GM21529 (cell line): ENCODE measurements around the gene FAM111B.
"Not testable (repeated sequence)": the region's sequence is repeated elsewhere in the genome, so short reads cannot be mapped to it uniquely, and the experiment has no call there.

Experiments
- ATAC-seq: cut with Tn5 transposase; IDR thresholded peaks from one replicate; pipeline ENCODE4 v1.9.1; 2021; ENCODE audit not compliant: unreplicated experiment

Gene FAM111B

DNA sequence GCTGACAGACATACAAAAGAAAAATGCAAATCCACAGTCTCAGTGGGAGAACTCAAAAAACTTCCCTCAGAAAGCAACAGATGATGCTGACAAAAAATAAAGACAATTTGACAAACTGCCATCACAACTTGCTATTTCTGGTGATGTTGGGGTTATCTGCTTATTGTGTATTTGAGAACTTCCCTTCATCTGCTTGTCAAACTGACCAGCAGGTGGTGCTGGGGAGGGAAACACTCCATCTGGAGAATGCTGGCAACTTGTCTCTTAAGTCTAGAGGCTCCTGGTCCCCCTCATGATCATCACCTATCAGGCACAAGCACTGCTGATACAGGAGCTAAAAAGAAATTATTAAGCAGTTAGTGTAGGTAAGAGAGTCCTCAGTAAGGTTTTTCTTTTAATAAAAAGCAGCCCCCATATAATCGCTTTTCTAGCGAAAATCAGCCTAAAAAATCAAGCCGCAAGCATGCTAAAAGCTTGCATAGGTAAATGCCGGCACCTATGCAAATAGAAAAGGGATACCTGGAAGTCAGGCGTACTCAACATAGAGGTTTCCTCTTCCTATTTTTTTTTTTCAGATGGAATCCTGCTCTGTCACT lies 9.8 kb upstream of the FAM111B start:
- ATAC-seq: peak; percentile 49

DNA sequence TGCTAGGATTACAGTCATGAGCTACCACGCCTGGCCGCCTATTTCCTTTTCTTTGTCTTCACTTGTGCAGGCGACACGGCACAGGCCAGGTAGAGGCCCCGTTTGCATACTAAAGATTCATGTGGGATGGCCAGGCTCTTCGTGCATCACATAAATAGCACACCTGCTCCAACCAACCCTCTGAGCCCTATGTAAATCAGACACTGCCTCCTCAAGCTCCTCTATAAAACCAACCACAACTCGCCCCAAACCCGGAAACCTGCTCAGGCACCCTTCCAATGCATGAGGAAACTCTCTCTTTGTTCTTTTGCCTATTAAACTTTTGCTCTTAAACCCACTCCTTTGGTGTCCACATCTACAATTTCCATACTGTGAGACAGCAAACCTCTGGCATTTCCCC lies 9.1 kb upstream of the FAM111B start:
- not testable (repeated sequence) for ATAC-seq

- peak; percentile 70 for ATAC-seq
These were observed 4.7 kb upstream of the FAM111B start for GRCh38 chr11:59102259-59102765.

GRCh38 chr11:59107721-59108120 lies 684 bp downstream of the FAM111B start:
- ATAC-seq: peak; percentile 41

DNA sequence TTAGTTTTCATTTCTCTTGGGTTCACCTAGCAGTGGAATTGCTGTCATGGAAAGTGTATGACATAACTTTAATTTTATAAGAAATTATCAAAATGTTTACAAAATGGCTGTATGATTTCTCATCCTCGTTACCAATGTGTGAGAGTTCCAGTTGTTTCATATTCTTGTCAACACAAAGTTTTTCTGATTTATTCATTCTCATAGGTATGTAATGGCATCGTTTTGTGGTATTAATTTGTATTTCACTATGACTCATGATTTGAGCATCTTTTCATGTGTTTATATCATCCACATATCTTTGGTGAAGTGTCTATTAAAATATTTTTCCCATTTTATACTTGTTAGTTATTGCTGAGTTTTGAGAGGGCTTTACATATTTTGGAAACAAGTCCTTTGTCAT lies 5.5 kb downstream of the FAM111B start:
- ATAC-seq: no peak

DNA sequence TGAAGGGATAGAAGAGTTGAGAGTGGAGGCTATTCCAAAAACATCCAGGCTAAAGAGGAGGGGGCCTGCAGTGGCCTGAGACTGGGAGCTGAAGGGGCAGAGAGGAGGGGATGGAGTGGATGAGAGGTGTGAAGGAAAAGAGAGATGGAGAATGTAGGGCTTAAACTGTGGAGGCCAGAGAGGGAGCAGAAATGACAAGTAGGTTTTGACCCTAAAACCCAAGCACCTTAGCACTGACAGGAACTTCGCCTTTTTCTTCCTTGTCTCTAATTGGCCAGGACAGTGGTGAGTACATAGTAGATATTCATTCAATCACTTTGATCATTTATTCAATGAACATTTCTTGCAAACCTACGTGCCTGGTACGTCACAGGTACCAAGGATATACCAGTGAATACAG lies 7.3 kb downstream of the FAM111B start:
- ATAC-seq: no peak

- no peak for ATAC-seq
These were observed 8.5 kb downstream of the FAM111B start for GRCh38 chr11:59115553-59115952.

GRCh38 chr11:59117774-59118173 lies 10.7 kb downstream of the FAM111B start:
- no peak for ATAC-seq

GRCh38 chr11:59119826-59120225 lies 12.8 kb downstream of the FAM111B start:
- ATAC-seq: no peak

DNA sequence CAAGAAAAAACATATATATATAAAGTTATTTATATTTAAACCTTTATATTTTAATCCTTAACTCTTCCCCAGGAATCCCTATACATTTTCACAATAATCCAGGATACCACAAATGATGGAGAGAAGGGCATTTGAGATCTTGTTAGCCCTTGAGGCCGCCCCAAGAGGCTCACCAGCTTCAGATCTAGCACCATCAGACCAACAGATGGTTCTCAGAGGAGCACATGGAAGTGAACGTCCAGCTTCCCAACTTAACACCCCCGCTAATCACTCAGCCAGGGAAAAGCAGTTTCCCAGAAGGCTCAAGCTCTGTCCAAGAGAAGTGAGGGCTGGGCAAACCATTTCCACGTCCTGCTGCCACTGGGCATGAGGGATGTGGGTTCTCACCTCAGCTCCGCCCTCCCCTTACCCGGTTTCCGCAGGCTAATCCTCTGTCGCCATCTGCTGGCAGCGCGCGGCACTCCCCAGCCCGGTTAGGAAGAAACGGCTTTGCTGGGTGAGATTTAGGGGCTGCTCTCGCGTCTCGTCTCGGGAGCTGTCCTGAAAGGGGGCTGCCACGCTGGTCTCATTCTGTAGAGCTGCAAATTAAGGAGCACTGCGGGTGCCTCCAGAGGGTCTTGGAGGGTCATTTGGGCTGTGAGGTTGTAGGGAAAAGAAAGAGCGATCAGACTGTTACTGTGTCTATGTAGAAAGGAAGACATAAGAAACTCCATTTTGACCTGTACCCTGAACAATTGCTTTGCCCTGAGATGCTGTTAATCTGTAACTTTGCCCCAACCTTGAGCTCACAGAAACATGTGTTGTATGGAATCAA lies 28.8 kb downstream of the FAM111B start:
- ATAC-seq: peak; percentile 98

DNA sequence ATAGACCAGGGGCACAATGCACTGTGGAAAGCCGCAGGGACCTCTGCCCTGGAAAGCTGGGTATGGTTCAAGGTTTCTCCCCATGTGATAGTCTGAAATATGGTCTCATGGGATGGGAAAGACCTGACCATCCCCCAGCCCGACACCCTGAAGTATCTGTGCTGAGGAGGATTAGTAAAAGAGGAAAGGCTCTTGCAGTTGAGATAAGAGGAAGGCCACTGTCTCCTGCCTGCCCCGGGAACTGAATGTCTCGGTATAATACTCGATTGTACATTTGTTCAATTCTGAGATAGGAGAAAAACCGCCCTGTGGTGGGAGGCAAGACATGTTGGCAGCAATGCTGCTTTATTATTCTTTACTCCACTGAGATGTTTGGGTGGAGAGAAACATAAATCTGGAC lies 29.5 kb downstream of the FAM111B start:
- not testable (repeated sequence) for ATAC-seq

DNA sequence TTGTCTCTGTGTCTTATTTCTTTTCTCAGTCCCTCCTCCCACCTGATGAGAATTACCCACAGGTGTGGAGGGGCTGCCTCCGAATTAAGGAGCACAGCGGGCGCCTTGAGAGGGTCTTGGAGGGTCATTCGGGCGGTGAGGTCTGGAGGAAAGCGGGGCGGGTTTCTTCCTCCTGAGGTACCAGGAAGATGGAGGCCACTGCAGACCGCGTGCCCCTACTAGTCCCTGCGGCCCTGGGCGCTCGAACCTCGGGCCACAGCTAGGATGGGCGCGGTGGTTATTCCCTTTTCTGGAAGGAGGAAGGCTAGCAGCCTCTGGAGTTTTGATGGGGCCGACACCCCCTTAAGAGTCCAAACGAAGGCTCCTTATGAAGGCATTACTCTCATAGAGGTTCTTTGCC lies 30.2 kb downstream of the FAM111B start:
- no peak for ATAC-seq

- ATAC-seq: no peak
These were observed 31.6 kb downstream of the FAM111B start for GRCh38 chr11:59138643-59139042.

GRCh38 chr11:59141191-59141590 lies 34.2 kb downstream of the FAM111B start:
- no peak for ATAC-seq

- no peak for ATAC-seq
These were observed 34.8 kb downstream of the FAM111B start for GRCh38 chr11:59141673-59142460.

DNA sequence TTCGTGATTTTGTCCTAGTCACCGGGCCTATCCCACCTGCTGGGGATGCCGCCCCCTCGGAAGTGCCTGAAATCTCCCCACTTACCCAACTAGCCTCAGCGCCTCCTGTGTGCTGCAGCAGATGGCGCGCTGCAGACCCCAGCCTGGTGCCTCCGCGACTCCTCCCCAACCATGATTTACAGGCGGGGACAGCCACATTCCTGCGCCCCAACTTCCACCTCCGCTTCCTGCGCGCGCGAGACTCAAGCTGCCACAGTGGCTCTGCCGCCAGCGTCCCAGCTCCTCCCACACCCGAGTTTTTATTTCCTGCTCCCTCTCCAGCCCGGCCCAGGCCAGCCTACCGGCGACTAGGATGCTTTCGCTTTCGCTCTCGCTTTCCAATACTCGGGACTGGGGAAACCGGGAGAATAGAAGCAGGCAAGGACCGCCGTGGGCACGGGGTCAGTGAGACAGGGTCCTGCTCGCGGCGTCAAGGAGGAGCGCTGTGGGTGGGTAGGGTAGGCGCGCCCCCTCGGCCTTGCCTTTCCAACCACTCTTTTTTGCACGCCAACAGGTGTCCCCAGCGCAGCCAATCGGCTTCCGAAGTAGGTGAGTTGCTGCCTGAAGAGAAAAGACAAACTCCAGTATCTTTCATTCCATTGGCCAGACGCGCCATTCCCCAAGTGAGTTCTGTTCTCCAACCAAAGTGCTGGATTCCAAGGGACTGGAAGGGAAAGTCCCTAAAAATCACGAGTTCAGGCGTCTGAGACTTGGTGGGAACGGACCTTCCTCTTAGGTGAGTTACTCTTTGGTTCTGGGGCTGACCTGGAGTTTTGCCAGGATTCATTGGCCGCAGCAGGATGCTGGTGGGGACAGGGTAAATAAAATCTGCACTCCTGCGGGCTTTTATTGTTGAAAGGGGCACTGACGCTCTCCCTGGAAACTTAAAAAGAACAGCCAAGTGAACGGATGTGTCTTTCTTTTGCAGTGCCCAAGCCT lies 35.8 kb downstream of the FAM111B start, which contains the start of gene FAM111A:
Gene FAM111A (plus strand): TSS at position 327 of the 978 bp plus-strand sequence. CDS start 6,017 bp downstream, outside the sequence.
- peak; percentile 69 for ATAC-seq

GRCh38 chr11:59144096-59144495 lies 37.1 kb downstream of the FAM111B start:
- no peak for ATAC-seq

DNA sequence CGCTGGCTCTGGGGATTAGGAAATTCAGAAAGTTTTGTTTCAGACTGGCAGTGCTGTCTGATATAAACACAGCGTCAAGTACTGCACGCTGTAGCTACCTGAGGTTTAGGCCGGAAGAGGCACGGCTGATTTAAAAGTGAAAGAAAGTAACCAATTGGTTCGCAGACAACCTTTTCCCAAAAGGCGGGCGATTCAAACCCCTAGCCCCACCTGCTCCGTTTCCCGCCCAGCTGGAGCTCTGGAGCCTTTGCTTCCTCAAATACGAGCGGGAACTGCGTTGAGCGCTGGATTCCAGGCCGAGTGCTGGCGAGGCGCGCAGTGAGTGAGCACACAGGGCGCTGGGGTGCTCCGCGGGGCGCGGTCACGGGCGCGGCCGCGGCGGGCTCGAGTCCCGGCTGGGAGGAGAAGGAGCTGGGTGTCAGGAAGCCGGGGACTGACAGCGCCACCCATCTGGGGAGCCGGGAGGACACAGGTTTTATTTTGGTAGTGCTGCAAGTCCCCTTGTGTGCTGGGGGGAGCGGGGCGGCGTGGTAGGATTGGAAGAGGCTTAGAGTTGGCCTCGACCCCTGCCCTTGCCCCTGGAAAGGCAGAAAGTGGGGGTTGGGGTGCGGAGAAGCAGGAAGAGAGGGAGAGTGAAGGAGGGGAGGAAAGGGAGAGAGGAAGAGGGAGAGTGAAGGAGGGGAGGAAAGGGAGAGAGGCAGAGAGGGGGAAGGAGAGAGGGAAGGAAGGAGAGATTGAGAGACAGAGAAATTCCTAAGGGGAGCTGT lies 37.7 kb downstream of the FAM111B start:
- ATAC-seq: peak; percentile 56

GRCh38 chr11:59145534-59145933 lies 38.5 kb downstream of the FAM111B start:
- ATAC-seq: no peak
